ENCODE data around the gene NUDT11.
"Not testable (repeated sequence)": the region's sequence is repeated elsewhere in the genome, so short reads cannot be mapped to it uniquely, and the experiment has no call there.

DNA sequence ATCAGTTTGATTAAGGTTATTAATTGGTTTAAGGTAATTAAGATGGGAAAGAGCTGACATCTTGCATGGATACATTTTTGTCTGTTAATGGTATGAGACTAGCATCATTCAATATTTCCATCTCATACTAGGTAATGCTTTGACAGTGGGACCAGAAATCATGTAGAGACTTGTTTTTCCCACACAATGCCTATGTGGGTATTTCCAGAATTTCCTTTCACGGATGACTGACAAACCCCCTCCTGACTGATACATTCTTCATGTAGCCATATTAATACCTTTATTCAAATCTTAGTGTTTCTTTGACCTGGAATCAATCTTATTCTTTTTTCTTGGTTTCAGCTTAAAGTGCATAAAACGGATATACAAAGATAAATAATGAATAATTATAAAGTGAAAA is 22.7 kb upstream of the NUDT11 start:
- TF ChIP-seq POLR2AphosphoS5, EP300, POLR2A (IDR thresholded peaks at IDR 0.05): not testable (repeated sequence)
- TF ChIP-seq, protein P1, sequence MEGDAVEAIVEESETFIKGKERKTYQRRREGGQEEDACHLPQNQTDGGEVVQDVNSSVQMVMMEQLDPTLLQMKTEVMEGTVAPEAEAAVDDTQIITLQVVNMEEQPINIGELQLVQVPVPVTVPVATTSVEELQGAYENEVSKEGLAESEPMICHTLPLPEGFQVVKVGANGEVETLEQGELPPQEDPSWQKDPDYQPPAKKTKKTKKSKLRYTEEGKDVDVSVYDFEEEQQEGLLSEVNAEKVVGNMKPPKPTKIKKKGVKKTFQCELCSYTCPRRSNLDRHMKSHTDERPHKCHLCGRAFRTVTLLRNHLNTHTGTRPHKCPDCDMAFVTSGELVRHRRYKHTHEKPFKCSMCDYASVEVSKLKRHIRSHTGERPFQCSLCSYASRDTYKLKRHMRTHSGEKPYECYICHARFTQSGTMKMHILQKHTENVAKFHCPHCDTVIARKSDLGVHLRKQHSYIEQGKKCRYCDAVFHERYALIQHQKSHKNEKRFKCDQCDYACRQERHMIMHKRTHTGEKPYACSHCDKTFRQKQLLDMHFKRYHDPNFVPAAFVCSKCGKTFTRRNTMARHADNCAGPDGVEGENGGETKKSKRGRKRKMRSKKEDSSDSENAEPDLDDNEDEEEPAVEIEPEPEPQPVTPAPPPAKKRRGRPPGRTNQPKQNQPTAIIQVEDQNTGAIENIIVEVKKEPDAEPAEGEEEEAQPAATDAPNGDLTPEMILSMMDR (IDR thresholded peaks at IDR 0.05), result not testable (repeated sequence)
